Measurements from ENCODE around the gene CD226. TPM values are rescaled to one million over a fixed set of nuclear protein-coding genes. Genes with fewer than 3 reads are reported as not detected.

CD226 gene
- total and polyA plus RNA-seq, 10 of the 15 experiments (the other 5 are each of a cell fraction or from before 2014, with no cell fraction given), result 12.9 to 68.8 (median 47.3) TPM

- TF ChIP-seq E2F8 (IDR thresholded peaks at IDR 0.05; ENCODE audit: low read depth, partially characterized antibody) (no peak), HDAC6 (IDR thresholded peaks at IDR 0.05; ENCODE audit: unreplicated experiment) (no peak), ZNF207 (IDR thresholded peaks at IDR 0.05; ENCODE audit: borderline replicate concordance) (no peak), RB1 (IDR thresholded peaks at IDR 0.05; ENCODE audit: borderline replicate concordance) (no peak), PAX8 (IDR thresholded peaks at IDR 0.05) (no peak), TBL1XR1 (IDR thresholded peaks at IDR 0.05; ENCODE audit: low read depth, low read length) (0 out of 2 replicates have a peak, but pooled peaks have one; percentile 20), SUPT20H (IDR thresholded peaks at IDR 0.05; ENCODE audit: borderline replicate concordance, control insufficient read depth, low read depth, low read length) (no peak), ATF3 (IDR thresholded peaks at IDR 0.05; ENCODE audit: borderline replicate concordance, extremely low read depth, low read depth, low read length) (no peak), ZNF217 (IDR thresholded peaks at IDR 0.05) (no peak), ZBED1 (IDR thresholded peaks at IDR 0.05; ENCODE audit: borderline replicate concordance) (peak; percentile 73), RUNX3 (IDR thresholded peaks at IDR 0.05; ENCODE audit: low read length) (peak; percentile 69; the same call in 1 of the 2 replicates), SMAD1 (IDR thresholded peaks at IDR 0.05; ENCODE audit: low read depth, partially characterized antibody) (no peak), CTCF (IDR thresholded peaks at IDR 0.05 in 2 of 3, conservative IDR thresholded peaks at IDR 0.05 in 1 of 3; ENCODE audit: control insufficient read depth in 2 of 3, extremely low read depth in 1 of 3, insufficient read depth in 1 of 3, low read depth in 3 of 3, low read length in 3 of 3) (no peak), IRF5 (IDR thresholded peaks at IDR 0.05; ENCODE audit: borderline replicate concordance) (no peak), JUND (IDR thresholded peaks at IDR 0.05; ENCODE audit: low read depth, low read length) (no peak), PML (IDR thresholded peaks at IDR 0.05; ENCODE audit: low read length) (0 out of 2 replicates have a peak, but pooled peaks have one; percentile 24), ZNF622 (IDR thresholded peaks at IDR 0.05) (no peak)
These were observed 31.4 kb upstream of the CD226 start (continued) for GRCh38 chr18:69978732-69979715.
